HG03575 (cell line): ENCODE measurements around the gene AGPAT3.

Source experiments
- ATAC-seq: cut with Tn5 transposase; IDR thresholded peaks from one replicate; pipeline ENCODE4 v1.9.1; 2021; ENCODE audit not compliant: unreplicated experiment, insufficient number of reproducible peaks, low FRiP score; ENCODE audit errors: extremely low read depth

AGPAT3 gene

DNA sequence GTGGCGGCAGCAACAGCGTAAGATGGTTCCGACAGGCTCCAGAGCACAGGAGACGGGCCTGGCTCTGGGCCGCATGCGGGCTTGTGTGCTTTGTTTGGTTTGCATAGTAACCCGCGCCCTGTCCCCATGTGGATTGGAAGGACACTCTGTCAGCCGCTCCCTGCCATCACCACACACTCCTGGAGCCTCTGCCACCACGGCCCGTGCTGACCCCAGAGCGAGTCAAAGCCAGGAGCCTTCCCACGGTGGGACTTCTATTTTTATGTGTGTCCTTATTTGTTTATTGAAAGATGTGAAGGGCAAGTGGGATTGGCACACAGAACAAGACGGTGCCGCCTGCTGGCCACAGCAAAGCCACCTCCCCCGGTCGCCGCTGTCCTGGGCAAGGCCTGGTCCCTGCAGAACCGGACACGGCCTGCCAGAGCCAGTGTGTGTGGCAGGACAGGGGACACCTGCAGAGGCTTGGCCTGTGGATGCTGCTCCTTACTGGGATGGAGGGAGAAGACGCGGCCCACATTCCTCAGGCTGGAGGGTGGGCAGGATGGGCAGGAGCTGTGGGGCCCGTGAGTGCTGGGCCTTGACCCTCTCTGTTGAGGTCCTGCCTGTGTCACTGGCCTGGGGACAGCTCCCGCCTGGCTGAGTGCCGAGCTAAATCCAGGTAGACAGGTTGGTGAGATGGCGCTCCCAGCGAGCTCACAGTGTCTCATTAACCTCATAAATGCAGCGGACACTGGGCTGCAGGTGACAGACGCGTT lies 64.4 kb downstream of the AGPAT3 start:
- no peak for ATAC-seq

GRCh38 chr21:43930074-43930847 lies 65.2 kb downstream of the AGPAT3 start:
- no peak for ATAC-seq

GRCh38 chr21:43930848-43931375 lies 65.9 kb downstream of the AGPAT3 start:
- no peak for ATAC-seq

GRCh38 chr21:43931489-43931888 lies 66.5 kb downstream of the AGPAT3 start:
- no peak for ATAC-seq

DNA sequence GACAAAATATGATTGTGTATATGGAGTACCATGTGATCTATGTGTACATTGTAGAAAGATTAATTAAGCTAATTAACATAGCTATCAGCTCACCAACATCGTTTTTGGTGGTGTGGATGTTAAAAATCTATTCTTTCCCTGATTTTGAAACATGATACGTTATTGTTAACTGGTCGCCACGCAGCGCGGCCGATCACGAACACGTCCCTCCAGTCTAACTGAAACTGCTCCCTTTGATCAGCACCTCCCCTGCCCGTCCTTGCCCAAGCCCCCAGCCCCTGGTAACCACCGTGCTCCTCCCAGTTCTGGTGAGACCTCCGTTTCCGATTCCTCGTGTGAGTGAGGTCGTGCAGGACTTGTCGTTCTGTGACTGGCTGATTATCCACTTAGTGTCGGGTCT lies 67.0 kb downstream of the AGPAT3 start:
- ATAC-seq: no peak

- no peak for ATAC-seq
These were observed 68.2 kb downstream of the AGPAT3 start for GRCh38 chr21:43933199-43933598.

GRCh38 chr21:43933680-43934079 lies 68.7 kb downstream of the AGPAT3 start:
- no peak for ATAC-seq

DNA sequence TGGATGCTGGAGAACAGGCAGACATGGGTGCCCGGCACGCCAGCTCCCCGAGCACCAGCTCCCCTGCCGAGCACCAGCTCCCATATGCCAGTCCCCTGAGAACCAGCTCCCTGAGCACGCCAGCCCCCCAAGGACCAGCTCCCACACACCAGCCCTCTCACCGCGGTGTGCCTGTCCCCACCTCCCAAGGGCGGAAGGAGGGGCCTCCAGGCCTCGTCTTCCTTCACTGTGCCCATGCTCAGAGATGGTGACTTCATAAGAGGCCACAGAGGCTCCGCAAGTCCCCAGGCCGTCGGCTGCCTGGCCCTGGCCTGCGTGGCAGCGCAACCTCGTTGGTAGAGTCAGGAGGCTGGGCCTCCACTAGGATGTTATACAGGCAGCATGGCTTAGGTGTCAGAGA lies 69.1 kb downstream of the AGPAT3 start:
- ATAC-seq: no peak

DNA sequence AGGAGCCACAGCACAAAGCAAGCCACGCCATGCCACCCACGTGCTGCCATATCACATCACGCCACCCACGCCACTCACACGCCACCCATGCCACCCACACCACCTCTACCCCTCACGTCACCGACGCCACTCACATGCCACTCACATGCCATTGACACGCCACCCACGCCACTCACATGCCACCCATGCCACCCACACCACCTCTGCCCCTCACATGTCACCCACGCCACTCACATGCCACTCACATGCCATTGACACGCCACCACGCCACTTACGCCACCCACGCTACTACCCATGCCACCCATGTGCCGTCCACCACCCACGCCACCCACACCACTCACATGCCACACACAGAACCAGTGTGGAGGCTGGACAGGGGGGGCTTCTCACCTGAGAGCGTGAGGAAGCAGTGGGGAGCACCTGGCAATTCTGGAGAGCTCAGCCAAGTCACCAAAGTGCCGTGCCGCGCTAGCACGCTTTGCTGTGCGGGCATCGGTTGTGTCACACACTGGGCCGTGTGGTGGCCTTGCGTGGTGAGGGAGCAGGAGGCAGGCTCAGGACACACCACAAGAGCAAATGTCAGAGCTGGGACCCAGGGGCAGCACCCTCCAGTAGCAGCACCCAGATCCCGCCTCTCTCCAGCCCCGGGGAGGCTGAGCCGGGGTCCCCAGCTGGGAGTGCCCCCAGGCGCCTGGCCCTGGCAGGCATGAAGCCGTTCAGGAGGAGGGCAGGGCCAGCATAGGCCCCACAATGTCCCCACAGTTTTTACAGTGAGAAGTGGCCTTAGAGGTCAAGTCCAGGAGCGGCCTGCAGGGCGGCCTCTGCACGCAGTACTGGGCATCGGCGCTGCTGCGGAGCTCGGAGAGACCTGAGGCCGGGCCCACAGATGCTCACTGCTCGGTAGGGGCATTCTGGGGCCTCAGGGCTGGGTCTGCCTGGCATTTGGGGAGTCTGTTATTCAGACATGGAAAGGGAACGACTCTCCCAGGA lies 70.0 kb downstream of the AGPAT3 start:
- ATAC-seq: no peak

DNA sequence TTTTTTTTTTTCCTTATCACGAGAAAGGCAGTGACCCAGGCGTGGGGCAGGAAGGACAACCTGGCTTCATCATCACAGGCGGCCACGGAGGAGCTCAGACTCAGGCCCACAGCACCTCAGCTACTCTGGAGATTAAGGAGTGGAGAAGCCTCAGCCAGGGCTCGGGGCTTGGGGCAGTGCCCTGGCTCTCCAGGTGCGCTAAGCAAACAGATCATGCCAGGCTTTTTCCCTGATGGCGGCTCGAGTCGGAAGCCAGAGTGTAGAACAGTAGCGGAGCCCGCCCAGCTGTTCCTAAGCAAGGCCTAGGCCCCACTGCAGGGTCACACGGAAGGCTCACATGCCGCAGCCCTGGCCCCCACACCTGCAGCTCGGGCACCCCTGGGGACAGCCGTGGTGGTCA lies 70.7 kb downstream of the AGPAT3 start:
- no peak for ATAC-seq

DNA sequence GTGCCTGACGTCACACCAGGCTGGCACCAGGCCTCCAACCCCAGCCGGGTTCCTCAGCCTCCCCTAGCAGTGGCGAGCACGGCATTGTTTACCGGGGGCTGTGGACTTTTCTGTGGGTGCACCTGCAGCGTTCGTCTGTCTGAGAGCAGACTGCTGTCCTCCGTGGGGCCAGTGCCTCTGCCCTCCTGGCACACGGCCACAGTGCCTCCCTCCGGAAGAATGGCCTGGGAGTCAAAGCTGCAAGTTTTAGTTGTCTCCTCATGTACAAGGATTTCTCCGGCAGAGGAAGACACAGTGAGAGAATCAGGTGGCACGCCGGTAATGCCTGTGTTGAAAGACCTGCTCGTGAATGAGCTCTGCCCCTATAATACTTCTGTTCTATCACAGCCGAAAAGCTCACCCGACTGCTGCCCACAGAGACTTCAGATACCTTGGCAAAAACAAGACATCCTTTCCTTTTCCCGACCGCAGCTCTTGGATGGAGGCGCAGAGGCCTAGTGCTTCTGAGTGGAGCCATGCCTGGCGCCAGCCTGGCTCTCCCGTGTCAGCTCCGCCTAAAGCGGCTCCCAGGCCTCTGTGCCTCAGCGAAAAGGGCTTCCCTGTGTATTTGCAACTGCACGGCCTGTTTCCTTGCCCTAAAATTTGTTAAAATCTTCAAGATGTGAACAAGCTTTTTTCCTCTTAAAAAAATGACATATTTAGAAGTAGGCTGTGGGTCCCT lies 71.4 kb downstream of the AGPAT3 start:
- no peak for ATAC-seq

DNA sequence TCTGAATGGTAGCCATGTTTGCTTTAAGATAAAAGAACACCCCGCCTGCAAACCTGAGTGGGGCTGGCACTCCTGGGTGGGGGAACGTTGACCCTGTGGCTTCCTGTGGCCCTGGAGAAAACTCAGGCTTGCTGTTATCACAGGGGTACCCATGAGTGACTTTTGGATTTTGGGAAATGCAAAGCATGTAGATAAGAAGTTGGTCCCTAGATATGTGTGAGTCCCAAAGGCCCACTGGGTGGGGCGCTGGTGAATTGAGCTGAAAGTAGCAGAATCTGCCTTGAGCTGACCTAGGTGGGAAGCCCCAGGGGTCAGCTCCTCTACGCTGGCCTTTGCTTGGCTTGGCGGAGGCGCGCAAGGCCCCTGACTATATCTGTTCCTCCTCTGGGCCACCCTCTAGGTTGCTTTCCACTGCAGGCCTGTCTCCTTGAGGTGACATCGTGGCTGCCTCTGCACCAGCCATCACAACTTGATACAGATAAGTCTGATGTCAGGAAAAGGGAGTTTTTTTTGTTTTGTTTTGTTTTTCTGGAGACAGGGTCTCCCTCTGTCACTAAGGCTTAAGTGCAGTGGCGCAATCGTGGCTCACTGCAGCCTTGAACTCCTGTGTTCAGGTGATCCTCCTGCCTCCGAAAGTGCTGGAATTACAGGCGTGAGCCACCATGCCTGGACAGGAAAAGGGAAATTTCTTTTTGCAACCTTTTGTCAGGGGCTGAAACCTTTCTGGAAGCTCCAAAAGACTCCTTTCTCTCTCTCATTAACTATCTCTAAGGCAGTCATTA lies 72.2 kb downstream of the AGPAT3 start:
- ATAC-seq: no peak

GRCh38 chr21:43937891-43938309 lies 72.9 kb downstream of the AGPAT3 start:
- no peak for ATAC-seq

- ATAC-seq: no peak
These were observed 73.9 kb downstream of the AGPAT3 start for GRCh38 chr21:43938751-43939442.

GRCh38 chr21:43939443-43940328 lies 74.7 kb downstream of the AGPAT3 start:
- ATAC-seq: no peak

DNA sequence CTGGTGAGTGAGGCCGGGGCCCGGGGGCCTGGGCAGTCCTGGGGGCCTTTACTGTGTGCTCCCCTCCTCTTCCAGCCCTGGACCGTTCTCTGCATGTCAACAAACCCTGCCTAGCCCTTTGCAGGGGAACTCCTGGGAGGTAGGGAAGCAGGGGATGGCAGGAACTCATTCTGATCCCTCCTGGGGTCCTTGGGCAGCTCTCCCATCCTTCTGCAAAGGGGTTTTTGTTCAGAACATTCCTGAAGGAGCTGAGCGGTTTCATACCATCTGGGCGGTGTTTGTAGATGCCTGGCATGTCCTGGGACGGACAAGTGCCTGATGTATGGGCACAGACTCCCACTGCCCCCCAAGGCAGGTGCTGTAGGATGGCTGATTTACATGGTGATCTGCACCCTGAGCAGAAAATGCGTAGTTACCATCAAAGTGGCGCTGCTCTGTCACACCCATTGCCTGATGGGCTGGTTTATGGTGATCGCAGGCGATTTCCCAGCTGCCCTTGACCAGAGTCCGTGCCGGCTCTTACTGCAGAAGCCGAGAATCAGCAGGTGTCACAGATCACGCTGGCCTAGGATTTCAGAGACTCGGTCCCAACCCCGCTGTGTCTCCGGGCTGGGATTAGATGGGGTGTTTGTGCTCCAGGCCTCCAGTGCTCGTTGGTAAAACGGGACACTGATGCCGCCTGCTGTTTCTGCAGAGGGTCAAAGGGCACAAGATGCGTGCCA lies 75.5 kb downstream of the AGPAT3 start:
- ATAC-seq: no peak
